Peyer's patch (tissue), 4 donors: ENCODE data around the gene GTF2H1.

ENCODE experiments used
- POLR2A ChIP-seq, 2 donors: fragments of 450-650 bp; IDR thresholded peaks; one replicate each; pipeline ENCODE4 v1.5.1; 2017; ENCODE audit warnings: antibody characterized with exemption in 2 of 2, mild to moderate bottlenecking in 2 of 2, moderate library complexity in 2 of 2
- TF ChIP-seq, protein P1 (sequence below), 6 experiments: fragments of 450-650 bp in 4 of 6; fragments of 200-600 bp in 2 of 6; sonication (generic) in 1 of 6; IDR thresholded peaks; one replicate each; pipeline ENCODE4 v1.5.1; 2017 to 2019; ENCODE audit warnings: antibody characterized with exemption in 6 of 6, mild to moderate bottlenecking in 3 of 6, moderate library complexity in 1 of 6

DNA sequence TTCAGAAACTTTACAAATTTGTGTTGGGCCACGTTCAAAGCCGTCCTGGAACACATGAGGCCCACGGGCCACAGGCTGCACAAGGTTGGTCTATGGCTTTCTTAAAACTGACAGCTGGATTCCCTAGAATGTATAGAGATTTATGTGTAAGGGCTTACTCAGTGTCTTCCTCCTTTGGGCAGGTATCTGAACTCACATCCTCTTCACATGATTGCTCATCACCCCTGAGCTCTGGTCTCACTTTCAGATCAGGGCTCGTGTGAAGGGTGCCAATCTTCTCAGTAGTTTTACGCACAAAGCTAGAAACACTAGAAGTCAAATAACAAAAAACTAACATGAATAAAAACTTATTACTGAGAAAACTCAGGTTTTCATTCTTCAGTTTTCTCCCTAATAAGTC lies 27.5 kb upstream of the GTF2H1 start:
- TF ChIP-seq, protein P1, sequence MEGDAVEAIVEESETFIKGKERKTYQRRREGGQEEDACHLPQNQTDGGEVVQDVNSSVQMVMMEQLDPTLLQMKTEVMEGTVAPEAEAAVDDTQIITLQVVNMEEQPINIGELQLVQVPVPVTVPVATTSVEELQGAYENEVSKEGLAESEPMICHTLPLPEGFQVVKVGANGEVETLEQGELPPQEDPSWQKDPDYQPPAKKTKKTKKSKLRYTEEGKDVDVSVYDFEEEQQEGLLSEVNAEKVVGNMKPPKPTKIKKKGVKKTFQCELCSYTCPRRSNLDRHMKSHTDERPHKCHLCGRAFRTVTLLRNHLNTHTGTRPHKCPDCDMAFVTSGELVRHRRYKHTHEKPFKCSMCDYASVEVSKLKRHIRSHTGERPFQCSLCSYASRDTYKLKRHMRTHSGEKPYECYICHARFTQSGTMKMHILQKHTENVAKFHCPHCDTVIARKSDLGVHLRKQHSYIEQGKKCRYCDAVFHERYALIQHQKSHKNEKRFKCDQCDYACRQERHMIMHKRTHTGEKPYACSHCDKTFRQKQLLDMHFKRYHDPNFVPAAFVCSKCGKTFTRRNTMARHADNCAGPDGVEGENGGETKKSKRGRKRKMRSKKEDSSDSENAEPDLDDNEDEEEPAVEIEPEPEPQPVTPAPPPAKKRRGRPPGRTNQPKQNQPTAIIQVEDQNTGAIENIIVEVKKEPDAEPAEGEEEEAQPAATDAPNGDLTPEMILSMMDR (IDR thresholded peaks at IDR 0.05) = no peak
- TF ChIP-seq POLR2A (IDR thresholded peaks at IDR 0.05) = no peak
